Activated naive CD8-positive, alpha-beta T cell treated with anti-CD3 and anti-CD28 coated beads for 36 hours (primary cell): ENCODE results near the gene ARRDC4. TPM values are rescaled to one million over a fixed set of nuclear protein-coding genes. Genes with fewer than 3 reads are reported as not detected.
"Not testable (repeated sequence)": the region's sequence is repeated elsewhere in the genome, so short reads cannot be mapped to it uniquely, and the experiment has no call there.

Source experiments
- DNase-seq: peaks from one replicate; pipeline ENCODE4 v3.0.0; 2021
- H3K27ac Mint-ChIP-seq: one replicate; pipeline ENCODE4 v1.8.0; 2022; ENCODE audit warnings: mild to moderate bottlenecking, moderate library complexity, mixed read lengths
- H3K27me3 Mint-ChIP-seq: one replicate; pipeline ENCODE4 v1.8.0; 2022; ENCODE audit warnings: mild to moderate bottlenecking, mixed read lengths
- H3K36me3 Mint-ChIP-seq: one replicate; pipeline ENCODE4 v1.8.0; 2021; ENCODE audit warnings: mild to moderate bottlenecking, mixed read lengths
- H3K4me1 Mint-ChIP-seq: one replicate; pipeline ENCODE4 v1.8.0; 2021; ENCODE audit warnings: mixed read lengths
- H3K4me3 Mint-ChIP-seq: one replicate; pipeline ENCODE4 v1.8.0; 2022; ENCODE audit warnings: mild to moderate bottlenecking, moderate library complexity, mixed read lengths
- H3K9me3 Mint-ChIP-seq: one replicate; pipeline ENCODE4 v1.8.0; 2022; ENCODE audit warnings: mixed read lengths
- total RNA-seq, 2 experiments: library from RNA; stranded (reverse); gene quantifications; one replicate each; pipeline ENCODE4 v1.2.3, GENCODE V29; 2021

The ARRDC4 gene
- total RNA-seq, 2 experiments from 2014 or later = 2.5 to 2.8 TPM

GRCh38 chr15:97979140-97979520, 18.6 kb downstream of the ARRDC4 start:
- no peaks in the 10 kb centered on the region for H3K36me3 Mint-ChIP-seq
- no peak overlapping the region for H3K4me3 Mint-ChIP-seq
- H3K27ac Mint-ChIP-seq = no peak overlapping the region
- H3K4me1 Mint-ChIP-seq = peaks cover 1% of the 10 kb centered on the region
- no peaks in the 10 kb centered on the region for H3K9me3 Mint-ChIP-seq
- DNase-seq = no peak
- H3K27me3 Mint-ChIP-seq = no peaks in the 10 kb centered on the region

- no peak overlapping the region for H3K27ac Mint-ChIP-seq
- no peak for DNase-seq
Measured at GRCh38 chr15:97981058-97981457, 20.6 kb downstream of the ARRDC4 start.

GRCh38 chr15:97981758-97982157, 21.3 kb downstream of the ARRDC4 start:
- H3K4me1 Mint-ChIP-seq = peaks cover 1% of the 10 kb centered on the region

More at GRCh38 chr15:97981058-97981457, 20.6 kb downstream of the ARRDC4 start:
- Mint-ChIP-seq H3K4me3 (no peak overlapping the region), H3K9me3 (peaks cover 4% of the 10 kb centered on the region), H3K27me3 (no peaks in the 10 kb centered on the region), H3K4me1 (peaks cover 1% of the 10 kb centered on the region), H3K36me3 (peaks cover 2% of the 10 kb centered on the region)

GRCh38 chr15:97984157-97984556, 23.7 kb downstream of the ARRDC4 start:
- H3K4me3 Mint-ChIP-seq = no peak overlapping the region
- no peaks in the 10 kb centered on the region for H3K27me3 Mint-ChIP-seq
- H3K27ac Mint-ChIP-seq = no peak overlapping the region
- peaks cover 5% of the 10 kb centered on the region for H3K36me3 Mint-ChIP-seq
- peaks cover 12% of the 10 kb centered on the region for H3K9me3 Mint-ChIP-seq
- DNase-seq = no peak
- peaks cover 1% of the 10 kb centered on the region for H3K4me1 Mint-ChIP-seq

More at GRCh38 chr15:97981758-97982157, 21.3 kb downstream of the ARRDC4 start:
- H3K36me3 Mint-ChIP-seq = peaks cover 5% of the 10 kb centered on the region
- H3K27me3 Mint-ChIP-seq = no peaks in the 10 kb centered on the region
- H3K9me3 Mint-ChIP-seq = peaks cover 10% of the 10 kb centered on the region
- H3K27ac Mint-ChIP-seq = no peak overlapping the region
- no peak overlapping the region for H3K4me3 Mint-ChIP-seq
- DNase-seq = no peak

GRCh38 chr15:97985979-97986378, 25.5 kb downstream of the ARRDC4 start:
- H3K4me3 Mint-ChIP-seq, H3K36me3 Mint-ChIP-seq, H3K27me3 Mint-ChIP-seq, H3K4me1 Mint-ChIP-seq, DNase-seq, H3K27ac Mint-ChIP-seq: not testable (repeated sequence)
- H3K9me3 Mint-ChIP-seq = peaks cover 12% of the 10 kb centered on the region

GRCh38 chr15:97986781-97987180, 26.3 kb downstream of the ARRDC4 start:
- no peak for DNase-seq
- Mint-ChIP-seq H3K9me3 (peaks cover 12% of the 10 kb centered on the region), H3K36me3 (peaks cover 5% of the 10 kb centered on the region), H3K27me3 (no peaks in the 10 kb centered on the region), H3K4me3 (no peak overlapping the region), H3K4me1 (no peaks in the 10 kb centered on the region), H3K27ac (no peak overlapping the region)

GRCh38 chr15:97989299-97989698, 28.8 kb downstream of the ARRDC4 start:
- peaks cover 12% of the 10 kb centered on the region for H3K9me3 Mint-ChIP-seq
- peaks cover 5% of the 10 kb centered on the region for H3K36me3 Mint-ChIP-seq
- DNase-seq = no peak

GRCh38 chr15:97991972-97992541, 31.6 kb downstream of the ARRDC4 start:
- Mint-ChIP-seq H3K36me3 (no peaks in the 10 kb centered on the region), H3K9me3 (peaks cover 2% of the 10 kb centered on the region), H3K27me3 (no peaks in the 10 kb centered on the region), H3K4me1 (peaks cover 10% of the 10 kb centered on the region), H3K27ac (no peak overlapping the region), H3K4me3 (no peak overlapping the region)
- DNase-seq = no peak

More at GRCh38 chr15:97989299-97989698, 28.8 kb downstream of the ARRDC4 start:
- no peaks in the 10 kb centered on the region for H3K4me1 Mint-ChIP-seq
- no peak overlapping the region for H3K4me3 Mint-ChIP-seq
- H3K27ac Mint-ChIP-seq = no peak overlapping the region
- H3K27me3 Mint-ChIP-seq = no peaks in the 10 kb centered on the region

- Mint-ChIP-seq H3K9me3 (peaks cover 2% of the 10 kb centered on the region), H3K4me3 (no peak overlapping the region), H3K27me3 (no peaks in the 10 kb centered on the region), H3K36me3 (no peaks in the 10 kb centered on the region), H3K27ac (no peak overlapping the region), H3K4me1 (peaks cover 10% of the 10 kb centered on the region)
- DNase-seq = no peak
Measured at GRCh38 chr15:97992823-97993222, 32.3 kb downstream of the ARRDC4 start.

GRCh38 chr15:97993310-97993738, 32.8 kb downstream of the ARRDC4 start:
- no peak for DNase-seq
- no peaks in the 10 kb centered on the region for H3K27me3 Mint-ChIP-seq
- H3K4me3 Mint-ChIP-seq = no peak overlapping the region
- no peaks in the 10 kb centered on the region for H3K9me3 Mint-ChIP-seq
- no peaks in the 10 kb centered on the region for H3K36me3 Mint-ChIP-seq
- no peak overlapping the region for H3K27ac Mint-ChIP-seq
- peaks cover 10% of the 10 kb centered on the region for H3K4me1 Mint-ChIP-seq

GRCh38 chr15:97994236-97994635, 33.7 kb downstream of the ARRDC4 start:
- H3K4me3 Mint-ChIP-seq = no peak overlapping the region
- DNase-seq = no peak
- no peak overlapping the region for H3K27ac Mint-ChIP-seq
- no peaks in the 10 kb centered on the region for H3K27me3 Mint-ChIP-seq
- H3K36me3 Mint-ChIP-seq = no peaks in the 10 kb centered on the region
- H3K4me1 Mint-ChIP-seq = peaks cover 10% of the 10 kb centered on the region
- H3K9me3 Mint-ChIP-seq = no peaks in the 10 kb centered on the region

GRCh38 chr15:97995192-97995591, 34.7 kb downstream of the ARRDC4 start:
- no peak overlapping the region for H3K4me3 Mint-ChIP-seq
- DNase-seq = no peak
- peaks cover 10% of the 10 kb centered on the region for H3K4me1 Mint-ChIP-seq
- no peaks in the 10 kb centered on the region for H3K27me3 Mint-ChIP-seq
- no peak overlapping the region for H3K27ac Mint-ChIP-seq
- H3K36me3 Mint-ChIP-seq = no peaks in the 10 kb centered on the region
- H3K9me3 Mint-ChIP-seq = no peaks in the 10 kb centered on the region

- Mint-ChIP-seq H3K36me3 (no peaks in the 10 kb centered on the region), H3K9me3 (no peaks in the 10 kb centered on the region), H3K27me3 (no peaks in the 10 kb centered on the region), H3K4me1 (peaks cover 10% of the 10 kb centered on the region), H3K4me3 (no peak overlapping the region), H3K27ac (no peak overlapping the region)
- no peak for DNase-seq
Measured at GRCh38 chr15:97995881-97996603, 35.5 kb downstream of the ARRDC4 start.

GRCh38 chr15:97998307-97999071, 38.0 kb downstream of the ARRDC4 start:
- peaks cover 10% of the 10 kb centered on the region for H3K4me1 Mint-ChIP-seq
- H3K4me3 Mint-ChIP-seq = no peak overlapping the region
- H3K27ac Mint-ChIP-seq = no peak overlapping the region
- DNase-seq = no peak
- H3K9me3 Mint-ChIP-seq = no peaks in the 10 kb centered on the region
- H3K36me3 Mint-ChIP-seq = no peaks in the 10 kb centered on the region
- H3K27me3 Mint-ChIP-seq = no peaks in the 10 kb centered on the region
